HepG2 (cell line): Measurements from ENCODE around the gene PCBP1. TPM values are rescaled to one million over a fixed set of nuclear protein-coding genes. Genes with fewer than 3 reads are reported as not detected.

Experiments
- CC2D1A ChIP-seq: sonication (generic); formaldehyde crosslinking; IDR thresholded peaks from 2 replicates; pipeline ENCODE4 v1.8.1; 2023; ENCODE audit warnings: mild to moderate bottlenecking, missing genetic modification reagents
- GTF2F1 ChIP-seq: fragments of 150-350 bp; IDR thresholded peaks from 2 replicates; pipeline ENCODE4 v1.6.1; 2014; ENCODE audit warnings: low read length
- HMGXB4 ChIP-seq, 2 experiments: sonication (generic) in 1 of 2; formaldehyde crosslinking in 1 of 2; IDR thresholded peaks; 2 replicates each; pipeline versions ENCODE4 v1.4.0 to v1.6.1; 2018 to 2020; ENCODE audit warnings: missing genetic modification reagents in 2 of 2, borderline replicate concordance in 1 of 2, low read depth in 1 of 2, mild to moderate bottlenecking in 1 of 2, missing biosample characterization in 1 of 2
- MTA1 ChIP-seq: sonication (generic); formaldehyde crosslinking; IDR thresholded peaks from 2 replicates; pipeline ENCODE4 v1.4.0; 2020; ENCODE audit warnings: missing genetic modification reagents, mild to moderate bottlenecking, borderline replicate concordance
- NFRKB ChIP-seq: fragments of 450-650 bp; IDR thresholded peaks from 2 replicates; pipeline ENCODE4 v1.6.1; 2017
- RBAK ChIP-seq: sonication (generic); formaldehyde crosslinking; IDR thresholded peaks from 2 replicates; pipeline ENCODE4 v1.5.1; 2020; ENCODE audit warnings: mild to moderate bottlenecking, missing genetic modification reagents
- SALL1 ChIP-seq: sonication (generic); formaldehyde crosslinking; IDR thresholded peaks from 2 replicates; pipeline ENCODE4 v1.8.0; 2022; ENCODE audit warnings: mild to moderate bottlenecking, missing genetic modification reagents
- ZBTB40 ChIP-seq, 2 experiments: fragments of 450-650 bp in 1 of 2; sonication (generic) in 1 of 2; formaldehyde crosslinking in 1 of 2; IDR thresholded peaks; 2 replicates each; pipeline versions ENCODE4 v1.6.1 to v1.8.0; 2016 to 2022; ENCODE audit warnings: antibody characterized with exemption in 1 of 2, mild to moderate bottlenecking in 1 of 2, missing genetic modification reagents in 1 of 2
- ZFP82 ChIP-seq: sonication (generic); formaldehyde crosslinking; IDR thresholded peaks from 2 replicates; pipeline ENCODE4 v1.5.1; 2020; ENCODE audit warnings: mild to moderate bottlenecking, missing genetic modification reagents, borderline replicate concordance
- ZKSCAN5 ChIP-seq: sonication (generic); formaldehyde crosslinking; IDR thresholded peaks from 2 replicates; pipeline ENCODE4 v1.5.1; 2020; ENCODE audit warnings: mild to moderate bottlenecking, missing genetic modification reagents
- ZNF232 ChIP-seq: sonication (generic); formaldehyde crosslinking; IDR thresholded peaks from 2 replicates; pipeline ENCODE4 v1.4.0; 2020; ENCODE audit warnings: missing genetic modification reagents, borderline replicate concordance
- ZNF331 ChIP-seq: sonication (generic); formaldehyde crosslinking; IDR thresholded peaks from 2 replicates; pipeline ENCODE4 v1.4.0; 2020; ENCODE audit warnings: missing genetic modification reagents
- ZNF383 ChIP-seq: sonication (generic); formaldehyde crosslinking; IDR thresholded peaks from 2 replicates; pipeline ENCODE4 v1.4.0; 2020; ENCODE audit warnings: missing genetic modification reagents, mild to moderate bottlenecking, borderline replicate concordance
- ZNF557 ChIP-seq: sonication (generic); formaldehyde crosslinking; IDR thresholded peaks from 2 replicates; pipeline ENCODE4 v1.4.0; 2020; ENCODE audit warnings: missing genetic modification reagents
- ZNF737 ChIP-seq: sonication (generic); formaldehyde crosslinking; IDR thresholded peaks from 2 replicates; pipeline ENCODE4 v1.5.0; 2020; ENCODE audit warnings: missing genetic modification reagents, mild to moderate bottlenecking, borderline replicate concordance
- ZNF883 ChIP-seq: sonication (generic); formaldehyde crosslinking; IDR thresholded peaks from 2 replicates; pipeline ENCODE4 v1.5.1; 2020; ENCODE audit warnings: mild to moderate bottlenecking, missing genetic modification reagents; ENCODE audit errors: not compliant biosample characterization
- polyA plus RNA-seq, 8 experiments: library from polyadenylated mRNA; depleted of rRNA in 3 of 8; stranded (reverse) in 7 of 8; unstranded in 1 of 8; fragments of >200 nt; fragmentation: Illumina TruSeq in 4 of 8; extraction: Trizol in 4 of 8; gene quantifications; 2 replicates each; pipeline versions ENCODE4 v1.2.1 to v1.2.3, GENCODE V29; 2011 to 2016; ENCODE audit warnings: low read depth in 4 of 8, missing spikeins in 1 of 8, mixed read lengths in 1 of 8; ENCODE audit not compliant: insufficient read depth in 1 of 8
- total RNA-seq, 5 experiments: library from RNA; depleted of rRNA; stranded (reverse); fragments of >200 nt; fragmentation: Illumina TruSeq; extraction: Trizol; gene quantifications; 2 replicates each; pipeline ENCODE4 v1.2.3, GENCODE V29; 2016; ENCODE audit warnings: low read depth in 1 of 5

The PCBP1 gene
- total and polyA plus RNA-seq, 2 of the 13 experiments (the other 11 are each of a cell fraction or from before 2014, with no cell fraction given), result 32.0 to 137 TPM

- TF ChIP-seq ZBTB40 (IDR thresholded peaks at IDR 0.05) (no peak), ZBTB40 (CRISPR knock-in tag; IDR thresholded peaks at IDR 0.05) (peak; percentile 63; the same call in 1 of the 2 replicates), CC2D1A (CRISPR knock-in tag) (no peak), GTF2F1 (peak; percentile 23; the same call in 1 of the 2 replicates), ZFP82 (no peak; the same call in 1 of the 2 replicates), NFRKB (peak; percentile 90), HMGXB4 (CRISPR knock-in tag; IDR thresholded peaks at IDR 0.05; ENCODE audit: borderline replicate concordance in 1 of 2, low read depth in 1 of 2) (peak; percentile 15 to 60; a peak in 2 of 4 replicates), ZNF383 (peak; percentile 97; the same call in 1 of the 2 replicates), ZNF883 (CRISPR knock-in tag) (no peak), ZKSCAN5 (CRISPR knock-in tag) (0 out of 2 replicates have a peak, but pooled peaks have one; percentile 63), RBAK (CRISPR knock-in tag) (no peak), ZNF737 (CRISPR knock-in tag) (no peak), ZNF331 (CRISPR knock-in tag) (0 out of 2 replicates have a peak, but pooled peaks have one; percentile 33), ZNF557 (CRISPR knock-in tag) (peak; percentile 46; the same call in 1 of the 2 replicates), SALL1 (CRISPR knock-in tag) (peak; percentile 69; the same call in 1 of the 2 replicates), MTA1 (peak; percentile 94), ZNF232 (CRISPR knock-in tag) (peak; percentile 96)
These were observed 919 bp upstream of the PCBP1 start (continued) for GRCh38 chr2:70086278-70086837.
